BLaER1 (cell line): Measurements from ENCODE around the gene SHROOM3.

ENCODE experiments used
- H3K27ac ChIP-seq: shearing (Covaris generic); formaldehyde crosslinking; 2 replicates; pipeline ENCODE4 v1.8.1; 2022
- H3K27me3 ChIP-seq: shearing (Covaris generic); formaldehyde crosslinking; 2 replicates; pipeline ENCODE4 v1.8.1; 2022
- H3K36me3 ChIP-seq: shearing (Covaris generic); formaldehyde crosslinking; 2 replicates; pipeline ENCODE4 v1.8.1; 2022
- H3K4me1 ChIP-seq: shearing (Covaris generic); formaldehyde crosslinking; 2 replicates; pipeline ENCODE4 v1.8.1; 2022
- H3K4me2 ChIP-seq: shearing (Covaris generic); formaldehyde crosslinking; 2 replicates; pipeline ENCODE4 v1.8.1; 2022
- H3K4me3 ChIP-seq: shearing (Covaris generic); formaldehyde crosslinking; 2 replicates; pipeline ENCODE4 v1.8.1; 2022
- H3K9ac ChIP-seq: shearing (Covaris generic); formaldehyde crosslinking; 2 replicates; pipeline ENCODE4 v1.8.1; 2022
- H3K9me3 ChIP-seq: shearing (Covaris generic); formaldehyde crosslinking; 2 replicates; pipeline ENCODE4 v1.8.1; 2022
- H4K20me1 ChIP-seq: shearing (Covaris generic); formaldehyde crosslinking; 2 replicates; pipeline ENCODE4 v1.8.1; 2022
- Cebpa-rat ChIP-seq: shearing (Covaris generic); IDR thresholded peaks from 2 replicates; pipeline ENCODE4 v1.8.1; 2022

Gene SHROOM3

GRCh38 chr4:76624241-76624681, 189.2 kb downstream of the SHROOM3 start:
- no peak overlapping the region for H3K4me2 ChIP-seq

GRCh38 chr4:76624931-76625715, 190.1 kb downstream of the SHROOM3 start:
- Histone ChIP-seq H3K4me3 (no peak overlapping the region), H3K27me3 (no peaks in the 10 kb centered on the region), H3K27ac (no peak overlapping the region), H3K36me3 (no peaks in the 10 kb centered on the region), H3K4me2 (peak overlapping the region; percentile 30; the same call in 1 of the 2 replicates), H3K9me3 (0 out of 2 replicates have a peak, but pooled peaks cover 7% of the 10 kb centered on the region), H3K4me1 (peaks cover 25% of the 10 kb centered on the region), H4K20me1 (no peaks in the 10 kb centered on the region), H3K9ac (no peak overlapping the region)
- TF ChIP-seq Cebpa-rat, result no peak

More at GRCh38 chr4:76624241-76624681, 189.2 kb downstream of the SHROOM3 start:
- Histone ChIP-seq H3K9ac (no peak overlapping the region), H3K4me1 (peaks cover 26% of the 10 kb centered on the region), H3K27ac (no peak overlapping the region), H4K20me1 (no peaks in the 10 kb centered on the region), H3K27me3 (no peaks in the 10 kb centered on the region), H3K9me3 (0 out of 2 replicates have a peak, but pooled peaks cover 6% of the 10 kb centered on the region), H3K36me3 (no peaks in the 10 kb centered on the region), H3K4me3 (no peak overlapping the region)
- TF ChIP-seq Cebpa-rat, result no peak

DNA sequence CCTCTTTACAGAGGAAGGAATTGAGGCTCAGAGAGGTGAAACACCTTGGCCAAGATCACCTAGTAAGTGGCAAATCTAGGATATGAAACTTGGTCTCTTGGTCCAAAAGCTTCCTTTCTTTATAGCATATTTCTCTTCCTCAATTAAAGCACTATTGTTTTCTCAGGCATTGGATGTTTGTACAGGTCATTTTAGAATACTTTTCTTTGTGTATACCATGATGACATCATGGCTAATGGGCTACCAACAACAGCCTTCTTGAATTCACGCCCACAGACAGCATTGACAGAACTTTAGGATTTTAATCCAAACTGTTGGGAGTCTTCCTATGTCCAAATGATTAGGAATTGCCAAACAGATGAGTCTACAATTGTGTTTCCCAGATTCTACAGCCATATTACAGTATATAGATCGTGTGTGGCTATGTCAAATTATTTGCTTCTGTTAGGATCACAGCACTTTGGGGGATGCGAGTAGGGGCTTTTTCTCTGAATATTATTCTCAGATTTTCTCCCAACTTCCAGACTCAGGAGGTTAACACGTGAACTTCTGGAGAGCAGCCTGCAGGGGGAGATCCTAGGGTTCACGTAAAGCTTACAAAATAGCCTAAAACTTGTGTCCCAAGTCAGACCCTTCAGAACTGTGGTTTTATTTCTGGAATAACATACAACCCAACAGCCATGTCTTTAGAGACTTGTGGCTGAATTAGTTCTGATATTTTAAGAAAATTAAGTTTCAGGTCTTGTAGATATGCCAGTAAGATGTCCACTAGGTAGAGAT, 191.8 kb downstream of the SHROOM3 start:
- Histone ChIP-seq H3K27me3 (no peaks in the 10 kb centered on the region), H3K36me3 (no peaks in the 10 kb centered on the region), H3K9ac (no peak overlapping the region), H3K4me1 (peaks cover 11% of the 10 kb centered on the region), H3K9me3 (peaks cover 7% of the 10 kb centered on the region; the same call in 1 of the 2 replicates), H3K4me2 (no peak overlapping the region), H3K27ac (no peak overlapping the region), H4K20me1 (no peaks in the 10 kb centered on the region), H3K4me3 (no peak overlapping the region)
- TF ChIP-seq Cebpa-rat, result no peak

DNA sequence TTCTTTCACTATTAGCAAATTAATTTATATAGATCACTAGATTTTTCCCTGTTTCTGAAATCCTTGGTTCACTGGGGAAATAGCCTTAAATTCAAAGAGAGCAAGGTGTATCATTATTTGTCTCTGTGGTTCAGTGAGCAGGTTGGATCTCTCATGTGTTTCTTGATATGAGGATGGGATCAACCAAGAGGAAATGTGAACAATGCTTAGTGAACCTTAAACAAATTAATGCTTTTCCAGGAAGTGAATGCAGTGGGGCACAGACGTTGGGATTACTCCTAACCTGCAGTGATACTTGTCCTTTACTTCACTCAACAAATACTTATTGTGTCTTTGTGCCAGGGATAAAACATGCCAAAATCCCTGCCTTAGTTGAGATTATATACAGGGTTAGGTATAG, 193.2 kb downstream of the SHROOM3 start:
- H3K4me2 ChIP-seq, result 0 out of 2 replicates have a peak overlapping the region, but pooled peaks have one; percentile 1
- no peak overlapping the region for H3K27ac ChIP-seq
- H3K9ac ChIP-seq, result no peak overlapping the region
- peaks cover 14% of the 10 kb centered on the region for H3K9me3 ChIP-seq
- H4K20me1 ChIP-seq, result no peaks in the 10 kb centered on the region
- peaks cover 11% of the 10 kb centered on the region for H3K4me1 ChIP-seq
- H3K27me3 ChIP-seq, result no peaks in the 10 kb centered on the region
- H3K36me3 ChIP-seq, result no peaks in the 10 kb centered on the region
- H3K4me3 ChIP-seq, result no peak overlapping the region
- TF ChIP-seq Cebpa-rat, result no peak

GRCh38 chr4:76630741-76631140, 195.7 kb downstream of the SHROOM3 start:
- H3K27me3 ChIP-seq, result no peaks in the 10 kb centered on the region
- TF ChIP-seq Cebpa-rat, result no peak
- no peak overlapping the region for H3K4me2 ChIP-seq
- H4K20me1 ChIP-seq, result no peaks in the 10 kb centered on the region
- peaks cover 16% of the 10 kb centered on the region for H3K9me3 ChIP-seq
- H3K4me1 ChIP-seq, result peaks cover 24% of the 10 kb centered on the region
- no peak overlapping the region for H3K4me3 ChIP-seq
- no peak overlapping the region for H3K27ac ChIP-seq
- no peaks in the 10 kb centered on the region for H3K36me3 ChIP-seq
- no peak overlapping the region for H3K9ac ChIP-seq

DNA sequence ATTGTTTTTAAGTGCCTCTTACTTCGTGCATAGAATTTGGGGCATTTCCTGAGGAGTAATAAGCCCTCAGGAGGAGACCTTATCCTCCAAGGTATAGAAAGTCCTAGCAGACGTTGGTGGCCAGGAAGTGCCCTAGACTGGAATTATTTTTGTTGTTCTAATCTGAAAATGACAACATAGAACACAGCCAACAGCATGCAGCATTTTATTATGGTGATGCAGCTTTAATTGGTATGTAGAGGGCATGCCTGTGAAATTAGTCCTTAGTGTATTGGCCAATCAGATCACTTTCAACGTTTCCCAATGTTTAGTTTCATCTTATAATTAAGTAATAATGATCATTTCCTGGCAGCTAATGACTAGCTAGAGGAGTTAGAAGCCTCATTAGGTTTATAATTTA, 199.2 kb downstream of the SHROOM3 start:
- Histone ChIP-seq H3K9ac (no peak overlapping the region), H3K27ac (peak overlapping the region; percentile 12; the same call in 1 of the 2 replicates), H3K9me3 (peaks cover 12% of the 10 kb centered on the region), H3K36me3 (no peaks in the 10 kb centered on the region), H3K27me3 (no peaks in the 10 kb centered on the region), H4K20me1 (no peaks in the 10 kb centered on the region), H3K4me1 (peaks cover 20% of the 10 kb centered on the region), H3K4me3 (no peak overlapping the region), H3K4me2 (peak overlapping the region; percentile 67)
- no peak for TF ChIP-seq Cebpa-rat

GRCh38 chr4:76637712-76638361, 202.8 kb downstream of the SHROOM3 start:
- TF ChIP-seq Cebpa-rat, result no peak
- H3K9me3 ChIP-seq, result peaks cover 10% of the 10 kb centered on the region; the same call in 1 of the 2 replicates
- no peak overlapping the region for H3K9ac ChIP-seq
- H3K4me3 ChIP-seq, result no peak overlapping the region
- no peak overlapping the region for H3K4me2 ChIP-seq
- H4K20me1 ChIP-seq, result no peaks in the 10 kb centered on the region
- no peaks in the 10 kb centered on the region for H3K27me3 ChIP-seq
- H3K4me1 ChIP-seq, result peaks cover 40% of the 10 kb centered on the region
- H3K27ac ChIP-seq, result no peak overlapping the region
- H3K36me3 ChIP-seq, result no peaks in the 10 kb centered on the region

- TF ChIP-seq Cebpa-rat, result no peak
- Histone ChIP-seq H3K4me3 (no peak overlapping the region), H3K9me3 (0 out of 2 replicates have a peak, but pooled peaks cover 4% of the 10 kb centered on the region), H3K4me2 (no peak overlapping the region), H3K9ac (no peak overlapping the region), H3K27me3 (no peaks in the 10 kb centered on the region), H3K4me1 (peaks cover 32% of the 10 kb centered on the region), H3K36me3 (no peaks in the 10 kb centered on the region), H4K20me1 (no peaks in the 10 kb centered on the region), H3K27ac (no peak overlapping the region)
These were observed 204.3 kb downstream of the SHROOM3 start for GRCh38 chr4:76639288-76639687.

GRCh38 chr4:76640353-76640910, 205.4 kb downstream of the SHROOM3 start:
- Histone ChIP-seq H3K27ac (no peak overlapping the region), H3K27me3 (no peaks in the 10 kb centered on the region), H3K4me2 (0 out of 2 replicates have a peak overlapping the region, but pooled peaks have one; percentile 62), H3K4me1 (peaks cover 21% of the 10 kb centered on the region), H3K9ac (no peak overlapping the region), H3K4me3 (no peak overlapping the region), H3K9me3 (0 out of 2 replicates have a peak, but pooled peaks cover 4% of the 10 kb centered on the region), H4K20me1 (no peaks in the 10 kb centered on the region), H3K36me3 (no peaks in the 10 kb centered on the region)
- TF ChIP-seq Cebpa-rat, result no peak
